ENCODE measurements around the gene TMEM201. TPM values are rescaled to one million over a fixed set of nuclear protein-coding genes. Genes with fewer than 3 reads are reported as not detected.

TMEM201 gene
- total RNA-seq, 1 donor from 2014 or later: 12.0 TPM

DNA sequence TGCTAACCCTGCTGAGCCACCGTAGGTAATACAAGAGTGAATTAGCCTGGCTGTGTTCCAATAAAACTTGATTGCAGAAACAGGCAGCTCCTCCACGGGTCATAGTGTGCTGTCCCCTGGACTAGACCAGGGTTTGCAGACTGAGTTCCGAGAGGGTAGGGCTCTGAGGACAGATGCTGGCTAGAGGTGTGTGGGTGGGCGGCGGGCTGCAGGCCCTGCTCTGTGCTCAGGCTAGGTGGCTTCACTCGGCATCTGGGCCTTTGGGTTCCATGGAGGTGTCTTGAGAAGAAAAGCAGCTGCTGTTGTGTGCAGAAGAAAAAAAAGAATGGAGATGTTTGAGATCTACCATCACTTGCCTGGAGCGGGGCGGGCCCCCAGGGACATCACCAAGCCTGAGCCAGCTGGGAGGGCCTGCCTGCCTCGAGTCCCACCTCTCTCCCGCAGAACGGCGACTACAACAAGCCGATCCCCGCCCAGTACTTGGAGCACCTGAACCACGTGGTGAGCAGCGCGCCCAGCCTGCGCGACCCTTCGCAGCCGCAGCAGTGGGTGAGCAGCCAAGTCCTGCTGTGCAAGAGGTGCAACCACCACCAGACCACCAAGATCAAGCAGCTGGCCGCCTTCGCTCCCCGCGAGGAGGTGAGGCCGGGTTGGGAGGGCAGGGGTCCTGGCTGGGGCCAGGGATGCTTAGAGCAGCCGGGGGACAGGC, 7.9 kb downstream of the TMEM201 start:
- Histone ChIP-seq H3K27ac (no peak overlapping the region), H3K4me3 (no peak overlapping the region), H3K27me3 (no peaks in the 10 kb centered on the region), H3K9me3 (no peaks in the 10 kb centered on the region), H3K4me1 (peaks cover 26% of the 10 kb centered on the region), H3K36me3 (peaks cover 0 to 12% of the 10 kb centered on the region in 2 donors)
- intact Hi-C loops (cut with DNase I): no loop called here
- no peak for DNase-seq (ENCODE audit: extremely low spot score in 2 of 2)
- TF ChIP-seq, protein P1, sequence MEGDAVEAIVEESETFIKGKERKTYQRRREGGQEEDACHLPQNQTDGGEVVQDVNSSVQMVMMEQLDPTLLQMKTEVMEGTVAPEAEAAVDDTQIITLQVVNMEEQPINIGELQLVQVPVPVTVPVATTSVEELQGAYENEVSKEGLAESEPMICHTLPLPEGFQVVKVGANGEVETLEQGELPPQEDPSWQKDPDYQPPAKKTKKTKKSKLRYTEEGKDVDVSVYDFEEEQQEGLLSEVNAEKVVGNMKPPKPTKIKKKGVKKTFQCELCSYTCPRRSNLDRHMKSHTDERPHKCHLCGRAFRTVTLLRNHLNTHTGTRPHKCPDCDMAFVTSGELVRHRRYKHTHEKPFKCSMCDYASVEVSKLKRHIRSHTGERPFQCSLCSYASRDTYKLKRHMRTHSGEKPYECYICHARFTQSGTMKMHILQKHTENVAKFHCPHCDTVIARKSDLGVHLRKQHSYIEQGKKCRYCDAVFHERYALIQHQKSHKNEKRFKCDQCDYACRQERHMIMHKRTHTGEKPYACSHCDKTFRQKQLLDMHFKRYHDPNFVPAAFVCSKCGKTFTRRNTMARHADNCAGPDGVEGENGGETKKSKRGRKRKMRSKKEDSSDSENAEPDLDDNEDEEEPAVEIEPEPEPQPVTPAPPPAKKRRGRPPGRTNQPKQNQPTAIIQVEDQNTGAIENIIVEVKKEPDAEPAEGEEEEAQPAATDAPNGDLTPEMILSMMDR (IDR thresholded peaks at IDR 0.05): no peak

DNA sequence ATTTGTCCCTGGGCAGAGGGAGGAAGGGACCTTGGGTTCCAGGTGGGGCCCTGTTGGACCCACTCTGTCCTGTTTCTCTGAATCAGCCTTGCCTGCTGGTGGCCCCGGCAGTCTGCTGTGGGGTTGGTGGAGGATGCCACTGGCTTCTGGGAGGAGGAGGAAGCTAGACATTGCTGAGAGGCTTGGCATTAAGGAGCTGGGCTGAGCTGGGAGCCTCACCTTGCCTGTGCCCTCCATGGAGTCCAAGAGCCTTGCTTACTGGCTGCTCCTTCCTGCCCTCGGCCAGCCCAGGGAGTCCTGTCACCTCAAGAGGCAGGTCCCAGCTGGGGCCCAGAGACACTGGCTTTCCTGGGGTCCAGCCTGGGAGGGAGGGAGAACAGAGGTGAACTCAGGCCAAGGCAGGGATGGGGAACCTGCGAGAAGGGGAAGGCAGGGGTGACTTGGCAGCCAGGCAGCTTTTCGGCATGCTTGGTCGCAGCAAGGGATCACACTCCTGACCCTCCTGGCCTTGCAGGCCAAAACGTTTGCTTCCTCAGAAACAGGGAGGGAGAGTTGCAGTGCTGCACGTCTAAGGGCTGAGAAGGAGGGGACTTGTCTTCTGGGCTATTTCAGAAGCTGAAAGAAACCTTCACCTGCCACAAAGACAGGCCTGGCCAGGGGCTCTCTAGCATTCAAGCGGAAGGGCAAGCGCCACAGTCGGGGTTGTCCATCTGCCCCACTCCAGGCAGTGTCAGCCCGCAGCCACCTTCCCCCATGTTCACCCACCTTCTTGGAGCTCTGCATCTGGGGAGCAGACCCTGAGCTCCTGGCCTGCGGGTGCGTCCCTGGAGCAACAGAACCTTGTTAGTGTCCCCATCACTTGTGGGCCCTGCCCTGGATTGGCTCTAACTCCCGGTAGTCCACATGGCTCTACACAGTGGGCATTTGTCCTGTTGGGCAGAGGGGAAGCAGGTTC, 8.9 kb downstream of the TMEM201 start:
- Histone ChIP-seq H3K27me3 (no peaks in the 10 kb centered on the region), H3K4me1 (peaks cover 15% of the 10 kb centered on the region), H3K27ac (no peak overlapping the region), H3K4me3 (no peak overlapping the region), H3K36me3 (peaks cover 0 to 18% of the 10 kb centered on the region in 2 donors), H3K9me3 (no peaks in the 10 kb centered on the region)
- intact Hi-C loops (cut with DNase I): no loop called here
- TF ChIP-seq, protein P1 (IDR thresholded peaks at IDR 0.05): no peak
- TF ChIP-seq POLR2A (IDR thresholded peaks at IDR 0.05) (no peak), POLR2AphosphoS5 (IDR thresholded peaks at IDR 0.05; ENCODE audit: insufficient read depth in 1 of 2, low read depth in 1 of 2) (no peak)
- no peak for DNase-seq (ENCODE audit: extremely low spot score in 2 of 2)

DNA sequence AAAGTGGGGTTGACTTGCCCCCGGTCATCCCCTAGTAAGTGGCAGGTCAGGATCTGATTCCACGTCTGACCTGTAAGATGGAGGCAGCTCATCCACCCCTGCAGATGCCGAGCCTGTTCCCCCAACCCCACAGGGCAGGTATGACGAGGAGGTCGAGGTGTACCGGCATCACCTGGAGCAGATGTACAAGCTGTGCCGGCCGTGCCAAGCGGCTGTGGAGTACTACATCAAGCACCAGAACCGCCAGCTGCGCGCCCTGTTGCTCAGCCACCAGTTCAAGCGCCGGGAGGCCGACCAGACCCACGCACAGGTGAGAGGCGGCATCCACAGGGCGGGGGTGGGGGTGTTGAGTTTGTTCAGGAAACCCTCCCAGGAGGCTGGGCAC, 9.6 kb downstream of the TMEM201 start:
- TF ChIP-seq POLR2A (IDR thresholded peaks at IDR 0.05) (no peak), POLR2AphosphoS5 (IDR thresholded peaks at IDR 0.05; ENCODE audit: insufficient read depth in 1 of 2, low read depth in 1 of 2) (no peak)
- TF ChIP-seq, protein P1 (IDR thresholded peaks at IDR 0.05): no peak
- Histone ChIP-seq H3K36me3 (peaks cover 0 to 18% of the 10 kb centered on the region in 2 donors), H3K27me3 (no peaks in the 10 kb centered on the region), H3K27ac (no peak overlapping the region), H3K9me3 (no peaks in the 10 kb centered on the region), H3K4me1 (peaks cover 8% of the 10 kb centered on the region), H3K4me3 (no peak overlapping the region)
- intact Hi-C loops (cut with DNase I): no loop called here
- no peak for DNase-seq (ENCODE audit: extremely low spot score in 2 of 2)

DNA sequence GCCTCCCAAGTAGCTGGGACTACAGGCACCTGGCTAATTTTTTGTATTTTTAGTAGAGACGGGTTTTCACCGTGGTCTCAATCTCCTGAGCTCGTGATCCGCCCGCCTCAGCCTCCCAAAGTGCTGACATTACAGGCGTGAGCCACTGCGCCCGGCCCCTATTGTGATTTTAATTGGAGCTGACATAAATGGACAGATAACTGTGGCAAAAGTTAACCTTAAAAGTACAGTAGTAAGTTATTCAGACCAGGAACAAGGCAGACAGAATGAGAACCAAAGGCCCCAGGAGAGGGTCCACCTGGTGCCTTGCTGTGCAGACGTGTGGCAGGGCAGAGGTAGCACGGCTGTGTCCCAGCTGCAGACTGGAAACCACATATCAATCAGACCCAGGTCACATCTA, 11.0 kb downstream of the TMEM201 start:
- H3K36me3 ChIP-seq: peaks cover 0 to 23% of the 10 kb centered on the region in 2 donors
- H3K9me3 ChIP-seq: no peaks in the 10 kb centered on the region
- TF ChIP-seq POLR2A (IDR thresholded peaks at IDR 0.05) (no peak), POLR2AphosphoS5 (IDR thresholded peaks at IDR 0.05; ENCODE audit: insufficient read depth in 1 of 2, low read depth in 1 of 2) (no peak)
- TF ChIP-seq, protein P1 (IDR thresholded peaks at IDR 0.05): no peak
- DNase-seq (ENCODE audit: extremely low spot score in 2 of 2): no peak
- no peaks in the 10 kb centered on the region for H3K27me3 ChIP-seq
- no peak overlapping the region for H3K27ac ChIP-seq
- H3K4me3 ChIP-seq: no peak overlapping the region
- no peaks in the 10 kb centered on the region for H3K4me1 ChIP-seq
- intact Hi-C loops (cut with DNase I): no loop called here
